H9 (cell line): ENCODE data around the gene PRAF2. TPM values are rescaled to one million over a fixed set of nuclear protein-coding genes. Genes with fewer than 3 reads are reported as not detected.

Experiments used
- DNase-seq: peaks from one replicate; pipeline ENCODE4 v3.0.0-alpha.2; 2017
- H2AFZ ChIP-seq: one replicate; pipeline ENCODE4 v1.6.1; 2013; ENCODE audit warnings: mild to moderate bottlenecking, low read length, control low read depth, moderate library complexity
- H2AK5ac ChIP-seq: 2 replicates; pipeline ENCODE4 v1.6.1; 2013; ENCODE audit warnings: low read length, control low read depth, mixed read lengths; ENCODE audit not compliant: insufficient read length
- H2BK120ac ChIP-seq: one replicate; pipeline ENCODE4 v1.6.1; 2013; ENCODE audit warnings: low read depth, mild to moderate bottlenecking, low read length, control low read depth, inconsistent platforms; ENCODE audit not compliant: poor library complexity, severe bottlenecking
- H2BK12ac ChIP-seq: 2 replicates; pipeline ENCODE4 v1.6.1; 2013; ENCODE audit warnings: low read length, control low read depth, mixed read lengths, low read depth; ENCODE audit not compliant: insufficient read length
- H2BK15ac ChIP-seq: 2 replicates; pipeline ENCODE4 v1.6.1; 2013; ENCODE audit warnings: low read depth, low read length, control low read depth
- H2BK20ac ChIP-seq: one replicate; pipeline ENCODE4 v1.6.1; 2013; ENCODE audit warnings: low read depth, mild to moderate bottlenecking, low read length, control low read depth, inconsistent platforms; ENCODE audit not compliant: poor library complexity, severe bottlenecking
- H2BK5ac ChIP-seq: 2 replicates; pipeline ENCODE4 v1.6.1; 2013; ENCODE audit warnings: low read length, control low read depth, mixed read lengths; ENCODE audit not compliant: insufficient read length
- H3K14ac ChIP-seq: 2 replicates; pipeline ENCODE4 v1.6.1; 2013; ENCODE audit warnings: low read length, control low read depth; ENCODE audit not compliant: insufficient read depth
- H3K18ac ChIP-seq: 2 replicates; pipeline ENCODE4 v1.6.1; 2013; ENCODE audit warnings: low read depth, mild to moderate bottlenecking, mixed read lengths, low read length, control low read depth; ENCODE audit not compliant: insufficient read length
- H3K23ac ChIP-seq: 2 replicates; pipeline ENCODE4 v1.6.1; 2013; ENCODE audit warnings: low read length, control low read depth, mixed read lengths, low read depth; ENCODE audit not compliant: insufficient read length
- H3K23me2 ChIP-seq: 2 replicates; pipeline ENCODE4 v1.6.1; 2013; ENCODE audit warnings: low read depth, mild to moderate bottlenecking, mixed read lengths, low read length, control low read depth; ENCODE audit not compliant: insufficient read length, poor library complexity, severe bottlenecking
- H3K27ac ChIP-seq: 2 replicates; pipeline ENCODE4 v1.5.1; 2013; ENCODE audit warnings: low read length, control low read depth, mixed read lengths, low read depth; ENCODE audit not compliant: insufficient read length
- H3K27me3 ChIP-seq: 2 replicates; pipeline ENCODE4 v1.6.1; 2013; ENCODE audit warnings: low read length, control low read depth, inconsistent platforms; ENCODE audit not compliant: insufficient read depth
- H3K4ac ChIP-seq: 2 replicates; pipeline ENCODE4 v1.6.1; 2013; ENCODE audit warnings: low read depth, mild to moderate bottlenecking, control low read depth, inconsistent platforms, low read length, moderate library complexity
- H3K4me1 ChIP-seq: 2 replicates; pipeline ENCODE4 v1.6.1; 2013; ENCODE audit warnings: low read length, control low read depth, inconsistent platforms; ENCODE audit not compliant: insufficient read depth
- H3K4me2 ChIP-seq: 2 replicates; pipeline ENCODE4 v1.6.1; 2013; ENCODE audit warnings: low read length, control low read depth, mixed read lengths; ENCODE audit not compliant: insufficient read length, insufficient read depth
- H3K56ac ChIP-seq: 2 replicates; pipeline ENCODE4 v1.6.1; 2013; ENCODE audit warnings: low read depth, mild to moderate bottlenecking, mixed read lengths, low read length, control low read depth; ENCODE audit not compliant: insufficient read length
- H3K79me1 ChIP-seq: 2 replicates; pipeline ENCODE4 v1.6.1; 2013; ENCODE audit warnings: low read depth, mild to moderate bottlenecking, moderate library complexity, low read length, control low read depth, inconsistent platforms; ENCODE audit not compliant: insufficient read depth, poor library complexity, severe bottlenecking
- H3K79me2 ChIP-seq: 2 replicates; pipeline ENCODE4 v1.6.1; 2013; ENCODE audit warnings: low read length, control low read depth, inconsistent platforms; ENCODE audit not compliant: insufficient read depth
- H3K9ac ChIP-seq: 2 replicates; pipeline ENCODE4 v1.6.1; 2013; ENCODE audit warnings: low read length, control low read depth, mixed read lengths; ENCODE audit not compliant: insufficient read length; ENCODE audit errors: extremely low read depth
- H3K9me3 ChIP-seq: one replicate; pipeline ENCODE4 v1.6.1; 2013; ENCODE audit warnings: low read depth, low read length, inconsistent platforms; ENCODE audit not compliant: control insufficient read depth
- H3T11ph ChIP-seq: one replicate; pipeline ENCODE4 v1.6.1; 2013; ENCODE audit warnings: mild to moderate bottlenecking, low read length, control low read depth, inconsistent platforms
- H4K20me1 ChIP-seq: one replicate; pipeline ENCODE4 v1.6.1; 2013; ENCODE audit not compliant: control insufficient read depth, insufficient read length, insufficient read depth
- H4K5ac ChIP-seq: 2 replicates; pipeline ENCODE4 v1.6.1; 2013; ENCODE audit warnings: low read depth, mild to moderate bottlenecking, mixed read lengths, low read length, control low read depth; ENCODE audit not compliant: insufficient read length
- H4K8ac ChIP-seq: replicated peaks from 2 replicates; pipeline ENCODE4 v1.6.1; 2013; ENCODE audit warnings: low read length, control low read depth, mixed read lengths, low read depth; ENCODE audit not compliant: insufficient read length
- H4K91ac ChIP-seq: 2 replicates; pipeline ENCODE4 v1.6.1; 2013; ENCODE audit warnings: low read depth, mild to moderate bottlenecking, moderate library complexity, mixed read lengths, low read length, control low read depth; ENCODE audit not compliant: insufficient read length
- H3K27ac Mint-ChIP-seq, 3 experiments: 2 replicates in 2 of 3; 3 replicates in 1 of 3; pipeline ENCODE4 v1.8.0; 2020 to 2021; ENCODE audit warnings: mixed read lengths in 3 of 3, mild to moderate bottlenecking in 1 of 3, moderate library complexity in 1 of 3
- H3K27me3 Mint-ChIP-seq: 2 replicates; pipeline ENCODE4 v1.8.0; 2021; ENCODE audit warnings: low read depth, mild to moderate bottlenecking, moderate library complexity, mixed read lengths
- H3K36me3 Mint-ChIP-seq, 3 experiments: 2 replicates in 2 of 3; 3 replicates in 1 of 3; pipeline ENCODE4 v1.8.0; 2020 to 2021; ENCODE audit warnings: low read depth in 3 of 3, mixed read lengths in 3 of 3; ENCODE audit not compliant: insufficient read depth in 1 of 3
- H3K4me1 Mint-ChIP-seq, 2 experiments: 2 replicates each; pipeline ENCODE4 v1.8.0; 2020; ENCODE audit warnings: mixed read lengths in 2 of 2
- H3K4me3 Mint-ChIP-seq, 2 experiments: 2 replicates in 1 of 2; 3 replicates in 1 of 2; pipeline ENCODE4 v1.8.0; 2020 to 2021; ENCODE audit warnings: mild to moderate bottlenecking in 2 of 2, mixed read lengths in 2 of 2, moderate library complexity in 1 of 2
- H3K9me3 Mint-ChIP-seq, 2 experiments: 2 replicates in 1 of 2; 3 replicates in 1 of 2; pipeline ENCODE4 v1.8.0; 2020; ENCODE audit warnings: mild to moderate bottlenecking in 2 of 2, mixed read lengths in 2 of 2, moderate library complexity in 1 of 2
- CTCF ChIP-seq: fragments of 200-600 bp; sonication (generic); conservative IDR thresholded peaks from 3 replicates; pipeline ENCODE4 v1.8.0; 2021; ENCODE audit warnings: antibody characterized with exemption, mild to moderate bottlenecking
- WGBS: extraction: QIAGEN DNeasy Blood & Tissue Kit; methylation state at CpG from one replicate; pipeline ENCODE4 v1.1.7; 2013; ENCODE audit warnings: missing lambda C conversion rate, low lambda C conversion rate, mixed read lengths; ENCODE audit not compliant: insufficient read length; ENCODE audit errors: extremely low coverage; 5-methylcytosine and 5-hydroxymethylcytosine counted together
- total RNA-seq: library from RNA; stranded (reverse); gene quantifications from 2 replicates; pipeline ENCODE4 v1.2.1, GENCODE V29; 2021

The PRAF2 gene
- total RNA-seq, 1 experiment from 2014 or later, result 13.4 TPM

- Histone ChIP-seq H3K4ac (no peak overlapping the region), H3K18ac (no peak overlapping the region), H3K27me3 (no peaks in the 10 kb centered on the region), H2BK15ac (no peak overlapping the region), H3K9me3 (no peaks in the 10 kb centered on the region), H3K27ac (no peak overlapping the region), H4K91ac (no peak overlapping the region), H2BK12ac (no peak overlapping the region), H4K5ac (no peak overlapping the region), H3K14ac (no peak overlapping the region), H3K23me2 (peaks cover 10% of the 10 kb centered on the region), H4K8ac (no peak overlapping the region), H3K56ac (no peak overlapping the region), H3T11ph (no peak overlapping the region), H2AK5ac (no peak overlapping the region), H2BK20ac (no peak overlapping the region), H2BK5ac (no peak overlapping the region), H3K79me1 (no peaks in the 10 kb centered on the region), H2AFZ (no peak overlapping the region), H3K4me2 (no peak overlapping the region), H3K79me2 (0 out of 2 replicates have a peak, but pooled peaks cover 1% of the 10 kb centered on the region), H3K9ac (no peak overlapping the region), H3K4me1 (no peaks in the 10 kb centered on the region), H4K20me1 (no peaks in the 10 kb centered on the region), H2BK120ac (no peak overlapping the region), H3K23ac (no peak overlapping the region)
- peaks cover 73 to 77% of the 10 kb centered on the region in 2 experiments for H3K9me3 Mint-ChIP-seq
- WGBS, result no CpG with 5 or more reads among the region's 13 CpGs
- TF ChIP-seq CTCF, result peak; percentile 41
- peaks cover 16 to 37% (median 18%) of the 10 kb centered on the region in 3 experiments for H3K36me3 Mint-ChIP-seq
- no peak for DNase-seq
- H3K4me3 Mint-ChIP-seq, result no peak overlapping the region
- no peak overlapping the region for H3K27ac Mint-ChIP-seq
- peaks cover 8 to 21% of the 10 kb centered on the region in 2 experiments; a peak in 3 of 4 replicates for H3K4me1 Mint-ChIP-seq
- peaks cover 2% of the 10 kb centered on the region; the same call in 1 of the 2 replicates for H3K27me3 Mint-ChIP-seq
Observed at GRCh38 chrX:49075347-49075746, 1.5 kb upstream of the PRAF2 start.
